OCI-LY7 (cell line): ENCODE measurements around the gene BRI3BP. TPM values are rescaled to one million over a fixed set of nuclear protein-coding genes. Genes with fewer than 3 reads are reported as not detected.

ENCODE experiments used
- BruUV-seq: library from RNA; stranded (reverse); fragments of 400-500 nt; replicated peaks from 2 replicates; lab custom pipeline; 2021; lab: Mats Ljungman, UMichigan
- CTCF ChIA-PET: fragments of 300-600 bp; sonication (Branson Sonifier 250); formaldehyde crosslinking; loops from one replicate; lab custom pipeline; 2022; ENCODE audit warnings: antibody characterized with exemption; ENCODE audit not compliant: unreplicated experiment; lab: Charles Lee
- POLR2A ChIA-PET: fragments of 300-600 bp; sonication (Branson Sonifier 250); formaldehyde crosslinking; loops from one replicate; lab custom pipeline; 2022; ENCODE audit warnings: antibody characterized with exemption; lab: Charles Lee
- DNase-seq: peaks from one replicate; pipeline ENCODE4 v3.0.0-alpha.2; 2015; ENCODE audit warnings: low spot score
- H2AFZ ChIP-seq: fragments of 200-600 bp; sonication (generic), shearing (Covaris generic); 2 replicates; pipeline ENCODE4 v1.6.1; 2014; ENCODE audit warnings: mild to moderate bottlenecking, antibody characterized with exemption, low read length, moderate library complexity
- H3K27ac ChIP-seq: fragments of 200-600 bp; sonication (generic); 2 replicates; pipeline ENCODE4 v1.5.1; 2014; ENCODE audit warnings: mixed run types, low read depth, mild to moderate bottlenecking, moderate library complexity, low read length, inconsistent platforms; ENCODE audit not compliant: poor library complexity, severe bottlenecking
- H3K36me3 ChIP-seq: fragments of 200-600 bp; sonication (generic); 2 replicates; pipeline ENCODE4 v1.6.1; 2014; ENCODE audit warnings: mild to moderate bottlenecking, antibody characterized with exemption, low read length, moderate library complexity, mixed read lengths; ENCODE audit not compliant: insufficient read depth
- H3K4me1 ChIP-seq: fragments of 200-600 bp; sonication (generic); 2 replicates; pipeline ENCODE4 v1.5.1; 2014; ENCODE audit warnings: mild to moderate bottlenecking, low read length; ENCODE audit not compliant: insufficient read depth, poor library complexity, severe bottlenecking
- H3K4me2 ChIP-seq: fragments of 200-600 bp; sonication (generic); 2 replicates; pipeline ENCODE4 v1.6.1; 2014; ENCODE audit warnings: mild to moderate bottlenecking, low read length
- H3K4me3 ChIP-seq: fragments of 200-600 bp; sonication (generic); 2 replicates; pipeline ENCODE4 v1.5.1; 2014; ENCODE audit warnings: mild to moderate bottlenecking, low read depth, low read length; ENCODE audit not compliant: poor library complexity, severe bottlenecking
- H3K79me2 ChIP-seq: fragments of 200-600 bp; sonication (generic); 2 replicates; pipeline ENCODE4 v1.6.1; 2016; ENCODE audit warnings: low read depth, mild to moderate bottlenecking, low read length, moderate library complexity, mixed read lengths; ENCODE audit not compliant: insufficient read depth
- H3K9me2 ChIP-seq: fragments of 200-600 bp; sonication (generic); 2 replicates; pipeline ENCODE4 v1.6.1; 2016; ENCODE audit warnings: mild to moderate bottlenecking, low read length, mixed read lengths; ENCODE audit not compliant: insufficient read depth
- H3K9me3 ChIP-seq: fragments of 200-600 bp; sonication (generic); 2 replicates; pipeline ENCODE4 v1.6.1; 2014; ENCODE audit warnings: mild to moderate bottlenecking, mixed run types, low read length, mixed read lengths
- H4K20me1 ChIP-seq: fragments of 200-600 bp; sonication (generic); 2 replicates; pipeline ENCODE4 v1.6.1; 2014; ENCODE audit warnings: mild to moderate bottlenecking, antibody characterized with exemption, low read length, moderate library complexity, mixed read lengths; ENCODE audit not compliant: insufficient read depth
- EZH2phosphoT487 ChIP-seq: fragments of 200-600 bp; sonication (generic); IDR thresholded peaks from 2 replicates; pipeline ENCODE4 v1.6.1; 2018; ENCODE audit warnings: low read depth, borderline replicate concordance, mild to moderate bottlenecking, mixed run types, antibody characterized with exemption, low read length, moderate library complexity, mixed read lengths
- intact Hi-C: fragments of 100-400 bp; cut with micrococcal nuclease; formaldehyde crosslinking; loops from one replicate; pipeline ENCODE4 v1.10.0; 2022; ENCODE audit not compliant: unreplicated experiment
- total RNA-seq, 2 experiments: library from RNA; depleted of rRNA in 1 of 2; stranded (reverse); fragments of >200 nt in 1 of 2; shearing (Covaris generic) in 1 of 2; gene quantifications; 2 replicates each; pipeline ENCODE4 v1.2.3, GENCODE V29; 2014 to 2022
- TF ChIP-seq, protein P1 (sequence below): fragments of 200-600 bp; sonication (generic); conservative IDR thresholded peaks from 2 replicates; pipeline ENCODE4 v1.5.1; 2014; ENCODE audit warnings: mild to moderate bottlenecking, antibody characterized with exemption, low read length, moderate library complexity, mixed read lengths

BRI3BP gene
- total RNA-seq, 2 experiments from 2014 or later = 73.4 to 118 TPM

DNA sequence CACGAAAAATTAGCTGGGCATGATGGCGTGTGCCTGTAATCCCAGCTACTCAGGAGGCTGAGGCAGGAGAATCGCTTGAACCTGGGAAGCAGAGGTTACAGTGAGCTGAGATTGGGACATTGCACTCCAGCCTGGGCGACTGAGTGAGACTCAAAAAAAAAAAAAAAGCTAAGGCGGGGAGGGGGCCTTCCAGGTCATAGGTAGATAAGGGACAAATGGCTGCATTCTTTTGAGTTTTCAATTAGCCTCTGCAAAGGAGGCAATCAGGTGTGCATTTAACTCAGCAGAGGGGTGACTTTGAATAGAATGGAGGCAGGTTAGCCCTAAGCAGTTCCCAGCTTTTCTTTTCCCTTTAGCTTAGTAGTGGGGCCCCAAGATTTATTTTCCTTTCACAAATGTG lies 71.0 kb downstream of the BRI3BP start:
- H2AFZ ChIP-seq = peak overlapping the region; percentile 63; the same call in 1 of the 2 replicates
- BruUV-seq = no TSS peak
- ChIA-PET POLR2A (interaction anchor here (0.6 to 0.9 kb wide), 5 partner anchors 14 to 206 kb away, joined by 3 to 5 read pairs (median 3); no protein-coding TSS in a partner anchor), CTCF (no interaction called here)
- no peak overlapping the region for H3K27ac ChIP-seq
- no peaks in the 10 kb centered on the region for H3K36me3 ChIP-seq
- no peaks in the 10 kb centered on the region for H3K9me2 ChIP-seq
- H3K4me2 ChIP-seq = peak overlapping the region; percentile 90
- H3K4me3 ChIP-seq = peak overlapping the region; percentile 85
- H3K9me3 ChIP-seq = peaks cover 19% of the 10 kb centered on the region
- no peak for DNase-seq
- no peaks in the 10 kb centered on the region for H3K79me2 ChIP-seq
- H4K20me1 ChIP-seq = no peaks in the 10 kb centered on the region
- H3K4me1 ChIP-seq = peaks cover 3% of the 10 kb centered on the region
- intact Hi-C loops = no loop called here
- TF ChIP-seq EZH2phosphoT487 = no peak
- TF ChIP-seq, protein P1, sequence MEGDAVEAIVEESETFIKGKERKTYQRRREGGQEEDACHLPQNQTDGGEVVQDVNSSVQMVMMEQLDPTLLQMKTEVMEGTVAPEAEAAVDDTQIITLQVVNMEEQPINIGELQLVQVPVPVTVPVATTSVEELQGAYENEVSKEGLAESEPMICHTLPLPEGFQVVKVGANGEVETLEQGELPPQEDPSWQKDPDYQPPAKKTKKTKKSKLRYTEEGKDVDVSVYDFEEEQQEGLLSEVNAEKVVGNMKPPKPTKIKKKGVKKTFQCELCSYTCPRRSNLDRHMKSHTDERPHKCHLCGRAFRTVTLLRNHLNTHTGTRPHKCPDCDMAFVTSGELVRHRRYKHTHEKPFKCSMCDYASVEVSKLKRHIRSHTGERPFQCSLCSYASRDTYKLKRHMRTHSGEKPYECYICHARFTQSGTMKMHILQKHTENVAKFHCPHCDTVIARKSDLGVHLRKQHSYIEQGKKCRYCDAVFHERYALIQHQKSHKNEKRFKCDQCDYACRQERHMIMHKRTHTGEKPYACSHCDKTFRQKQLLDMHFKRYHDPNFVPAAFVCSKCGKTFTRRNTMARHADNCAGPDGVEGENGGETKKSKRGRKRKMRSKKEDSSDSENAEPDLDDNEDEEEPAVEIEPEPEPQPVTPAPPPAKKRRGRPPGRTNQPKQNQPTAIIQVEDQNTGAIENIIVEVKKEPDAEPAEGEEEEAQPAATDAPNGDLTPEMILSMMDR = no peak

DNA sequence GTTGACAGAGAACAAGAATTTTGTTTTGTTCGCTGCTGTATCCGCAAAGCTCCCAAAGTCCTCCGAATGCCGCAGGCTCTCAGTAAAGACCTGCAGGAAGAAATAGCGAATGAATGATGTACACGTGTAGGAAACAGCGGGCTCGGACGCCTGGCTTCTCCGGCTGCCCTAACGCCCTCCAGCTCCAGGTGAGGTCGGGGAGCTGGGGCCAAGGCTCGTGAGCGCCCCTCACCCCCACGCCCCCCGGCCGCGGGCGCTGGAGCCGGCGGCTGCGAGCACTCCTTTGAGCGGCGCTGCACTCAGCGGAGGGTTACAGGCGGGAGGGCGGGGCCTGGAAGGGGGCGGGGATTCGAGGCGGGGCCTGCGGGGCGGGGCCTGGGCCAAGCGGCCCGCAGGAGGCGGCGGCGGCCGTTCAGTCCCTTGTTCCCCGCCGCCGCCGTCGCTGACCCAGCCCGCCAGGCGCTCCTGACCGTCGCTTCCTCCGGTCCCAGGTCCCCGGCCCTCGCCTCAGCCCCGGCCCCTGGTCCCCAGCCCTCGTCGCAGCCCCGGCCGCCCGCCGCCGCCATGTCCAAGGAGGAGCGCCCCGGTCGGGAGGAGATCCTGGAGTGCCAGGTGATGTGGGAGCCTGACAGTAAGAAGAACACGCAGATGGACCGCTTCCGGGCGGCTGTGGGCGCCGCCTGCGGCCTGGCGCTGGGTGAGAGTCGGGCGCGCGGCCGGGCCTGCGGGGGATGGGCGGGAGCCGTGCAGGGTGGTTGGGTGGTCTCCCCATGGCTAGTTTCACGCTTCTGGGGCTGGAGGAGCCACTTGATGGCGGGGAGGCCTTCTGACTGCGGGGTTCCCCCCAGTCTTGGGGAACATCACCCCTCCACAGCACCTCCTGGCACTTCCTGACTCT lies 71.8 kb downstream of the BRI3BP start, which contains the start of gene AACS:
Gene AACS (plus strand): TSS at position 415 of the 898 bp plus-strand sequence. CDS start 150 bp downstream, at position 565.
- Histone ChIP-seq H2AFZ (peak within 1 kb of the TSS; percentile 91), H3K27ac (no peak within 1 kb of the TSS), H3K4me3 (peak within 1 kb of the TSS; percentile 85), H4K20me1 (no peaks in the 10 kb centered on the region), H3K9me3 (peaks cover 18% of the 10 kb centered on the region), H3K4me1 (peaks cover 3% of the 10 kb centered on the region), H3K79me2 (no peaks in the 10 kb centered on the region), H3K9me2 (no peaks in the 10 kb centered on the region), H3K4me2 (peak within 1 kb of the TSS; percentile 90), H3K36me3 (no peaks in the 10 kb centered on the region)
- POLR2A ChIA-PET = interaction anchor here (0.5 to 0.7 kb wide), 4 partner anchors 64 to 124 kb away, joined by 3 to 5 read pairs (median 4); no protein-coding TSS in a partner anchor
- CTCF ChIA-PET = no interaction called here
- intact Hi-C loops = loop anchor here (1.0 kb wide), 1 partner anchor 70 kb away; no protein-coding TSS in a partner anchor
- DNase-seq = peak; percentile 83
- no peak for TF ChIP-seq EZH2phosphoT487
- TF ChIP-seq, protein P1 = peak; percentile 33; the same call in 1 of the 2 replicates
- BruUV-seq = no TSS peak
